COLO668 (cell line): Measurements from ENCODE around the gene TRERF1.

ENCODE experiments used
- DNase-seq: peaks from one replicate; lab custom pipeline; 2025; ENCODE audit not compliant: unreplicated experiment; lab: John Stamatoyannopoulos, UW

TRERF1 gene

GRCh38 chr6:42400886-42401612 is 50.7 kb downstream of the TRERF1 start:
- no peak for DNase-seq

DNA sequence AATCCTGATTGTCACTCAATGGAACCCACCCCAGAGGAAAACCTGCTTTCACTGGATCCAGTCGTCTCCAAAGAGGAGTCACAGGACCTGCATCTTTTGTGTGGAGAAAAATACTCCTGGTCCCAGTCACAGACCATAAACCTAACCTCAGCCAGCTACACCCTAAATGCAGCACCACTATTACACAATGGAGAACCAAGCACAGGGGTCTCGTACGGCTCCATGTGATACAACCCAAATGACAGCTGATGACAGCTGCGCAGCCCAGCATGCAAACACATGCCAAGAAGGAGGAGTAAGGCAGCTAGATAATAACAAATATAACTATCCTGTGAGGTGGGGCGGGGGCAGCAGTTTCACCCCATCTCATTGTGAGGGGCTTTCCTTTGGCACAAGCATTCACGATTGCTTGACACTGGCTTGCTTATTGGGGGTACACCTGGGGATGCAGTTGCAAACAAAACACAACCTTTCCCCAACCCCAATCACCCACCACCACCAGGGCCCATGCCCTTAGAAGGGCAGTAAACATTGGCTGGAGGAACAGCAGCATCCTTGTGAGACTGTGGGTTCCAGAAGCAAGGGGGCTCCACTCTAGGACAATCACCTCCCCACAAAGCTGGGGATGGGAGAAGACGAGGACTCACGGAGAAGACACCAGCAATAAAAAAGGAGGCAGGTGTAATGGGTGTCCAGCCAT is 51.5 kb downstream of the TRERF1 start:
- no peak for DNase-seq

GRCh38 chr6:42396720-42397119 is 55.0 kb downstream of the TRERF1 start:
- DNase-seq = no peak

- DNase-seq = no peak
Observed at GRCh38 chr6:42394881-42395620, 56.7 kb downstream of the TRERF1 start.

DNA sequence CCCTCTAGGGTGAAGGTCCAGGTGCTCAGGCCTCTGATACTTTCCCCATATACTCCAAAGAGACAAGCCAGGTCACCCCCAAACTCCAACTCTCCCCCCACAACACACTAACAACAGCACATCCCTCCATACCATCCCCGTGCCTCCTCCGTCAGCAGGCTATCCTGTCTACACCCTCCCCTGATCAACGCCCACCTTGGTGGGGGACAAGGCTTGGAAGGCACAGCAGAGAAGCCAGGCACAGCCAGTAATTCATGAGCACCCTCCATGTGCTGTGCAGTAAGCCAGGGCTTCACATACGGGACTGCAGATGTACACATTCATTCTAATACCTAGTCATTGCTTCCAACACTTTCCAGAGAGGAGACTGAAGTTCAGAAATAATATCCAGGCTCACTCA is 57.6 kb downstream of the TRERF1 start:
- no peak for DNase-seq

DNA sequence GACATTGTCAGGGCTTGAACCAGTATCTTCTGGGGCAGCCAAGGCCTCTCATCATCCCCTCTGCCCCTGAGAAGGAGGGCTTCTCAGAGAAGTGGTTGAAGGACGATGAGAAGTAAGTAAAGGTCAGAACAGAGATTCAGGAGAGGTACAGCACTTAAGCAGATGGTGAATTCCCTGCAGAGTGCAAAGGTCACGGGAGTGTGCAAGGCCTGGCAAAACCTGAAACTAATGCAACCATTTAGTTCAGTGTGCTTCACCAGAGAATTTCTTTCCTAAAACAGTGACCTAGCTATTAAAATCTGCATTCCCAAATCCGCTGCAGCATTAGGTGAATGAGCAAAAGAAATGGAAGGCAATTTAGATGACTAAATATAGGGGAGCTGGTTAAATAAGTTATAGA is 58.4 kb downstream of the TRERF1 start:
- no peak for DNase-seq

- no peak for DNase-seq
Observed at GRCh38 chr6:42392833-42393232, 58.9 kb downstream of the TRERF1 start.

GRCh38 chr6:42391441-42391840 is 60.3 kb downstream of the TRERF1 start:
- no peak for DNase-seq

DNA sequence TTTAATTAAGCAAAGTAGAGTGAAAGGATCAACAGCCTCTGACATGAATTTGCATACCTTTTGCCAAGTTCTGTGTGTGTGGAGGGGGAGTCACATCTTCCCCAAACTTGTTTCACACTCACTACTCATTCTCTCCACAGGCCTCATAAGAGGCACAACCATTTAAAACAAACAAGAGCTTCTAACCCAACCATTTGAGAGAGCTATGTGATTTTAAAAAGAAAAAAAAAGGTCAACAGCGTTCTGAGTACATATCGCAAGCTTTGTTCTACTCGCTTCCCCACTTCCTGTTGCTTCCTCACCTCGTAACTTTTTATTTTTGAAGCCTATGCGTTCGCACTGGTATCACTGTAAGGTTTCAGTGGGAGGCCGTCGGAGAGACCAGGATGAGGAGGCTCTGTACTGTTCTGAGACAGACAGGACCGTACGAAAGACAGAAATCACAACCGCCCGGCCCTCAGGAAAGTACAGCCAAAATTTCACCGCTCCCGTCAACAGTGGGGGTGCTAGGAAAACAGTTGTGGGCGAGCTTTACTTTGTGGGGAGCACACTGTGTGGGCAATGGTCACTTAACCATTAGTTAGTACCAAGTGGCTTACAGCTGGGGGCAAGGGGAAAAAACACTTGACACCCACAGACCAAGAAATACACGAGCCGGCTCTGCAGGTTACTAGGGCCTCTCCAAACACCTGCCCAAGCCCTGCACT is 61.3 kb downstream of the TRERF1 start:
- DNase-seq = no peak

DNA sequence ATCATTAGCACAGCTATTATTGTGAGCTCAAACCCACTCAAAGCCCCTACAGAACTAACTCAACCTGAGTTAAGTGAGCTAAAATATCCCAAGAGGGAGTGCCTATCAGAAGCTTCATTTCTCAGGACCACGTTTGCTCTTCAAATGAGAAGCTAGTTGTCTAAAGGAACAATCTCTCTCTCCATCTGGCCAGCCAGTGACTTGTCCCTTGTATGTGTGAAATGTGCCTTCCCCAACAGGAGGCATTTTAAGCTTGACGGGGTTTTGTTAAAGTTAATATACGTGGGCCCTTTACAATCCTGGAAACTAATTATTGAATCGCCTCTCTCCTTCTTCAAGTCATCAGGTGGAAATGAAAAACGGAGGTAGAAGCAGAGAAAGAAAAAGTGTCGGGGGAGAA is 62.0 kb downstream of the TRERF1 start:
- DNase-seq = no peak

- DNase-seq = no peak
Observed at GRCh38 chr6:42388046-42388445, 63.7 kb downstream of the TRERF1 start.

- no peak for DNase-seq
Observed at GRCh38 chr6:42387336-42387735, 64.4 kb downstream of the TRERF1 start.

DNA sequence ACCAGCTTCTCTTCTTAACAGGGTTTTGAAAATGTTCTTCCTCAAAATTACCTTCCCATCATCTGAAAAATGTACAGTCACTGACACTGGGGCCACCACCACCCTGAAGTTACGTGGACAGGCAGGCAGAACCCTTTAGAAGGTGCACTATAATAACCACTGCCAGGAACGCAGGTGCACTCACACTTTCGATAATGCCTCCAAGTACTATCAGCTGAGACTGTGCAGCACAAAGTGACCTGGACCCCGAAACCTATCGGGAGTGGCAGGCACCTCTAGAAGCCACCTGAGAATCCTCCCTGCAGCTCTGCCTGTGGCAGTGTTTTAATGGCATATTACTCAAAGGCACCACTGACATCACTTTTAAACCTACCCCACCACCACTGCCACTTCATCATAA is 66.4 kb downstream of the TRERF1 start:
- no peak for DNase-seq

- no peak for DNase-seq
Observed at GRCh38 chr6:42383421-42384205, 68.1 kb downstream of the TRERF1 start.

DNA sequence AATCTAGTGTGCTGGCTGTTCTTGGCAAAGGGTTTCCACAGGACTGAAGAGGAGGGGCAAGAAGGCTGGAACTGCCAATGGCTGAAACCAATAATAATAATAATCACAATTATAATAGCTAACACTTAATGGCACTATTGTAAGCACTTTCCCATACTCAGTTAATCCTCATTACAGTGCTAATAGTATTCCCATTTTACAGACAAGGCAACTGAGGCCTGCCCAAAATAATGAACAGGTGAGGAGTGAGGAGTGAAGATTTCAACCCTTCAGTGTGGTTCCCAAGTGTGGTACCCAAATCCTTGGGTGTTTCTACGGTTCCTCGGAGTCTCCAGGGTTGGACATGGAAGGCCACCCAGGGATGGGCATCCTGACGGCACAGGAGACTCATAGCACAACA is 69.9 kb downstream of the TRERF1 start:
- DNase-seq = no peak

DNA sequence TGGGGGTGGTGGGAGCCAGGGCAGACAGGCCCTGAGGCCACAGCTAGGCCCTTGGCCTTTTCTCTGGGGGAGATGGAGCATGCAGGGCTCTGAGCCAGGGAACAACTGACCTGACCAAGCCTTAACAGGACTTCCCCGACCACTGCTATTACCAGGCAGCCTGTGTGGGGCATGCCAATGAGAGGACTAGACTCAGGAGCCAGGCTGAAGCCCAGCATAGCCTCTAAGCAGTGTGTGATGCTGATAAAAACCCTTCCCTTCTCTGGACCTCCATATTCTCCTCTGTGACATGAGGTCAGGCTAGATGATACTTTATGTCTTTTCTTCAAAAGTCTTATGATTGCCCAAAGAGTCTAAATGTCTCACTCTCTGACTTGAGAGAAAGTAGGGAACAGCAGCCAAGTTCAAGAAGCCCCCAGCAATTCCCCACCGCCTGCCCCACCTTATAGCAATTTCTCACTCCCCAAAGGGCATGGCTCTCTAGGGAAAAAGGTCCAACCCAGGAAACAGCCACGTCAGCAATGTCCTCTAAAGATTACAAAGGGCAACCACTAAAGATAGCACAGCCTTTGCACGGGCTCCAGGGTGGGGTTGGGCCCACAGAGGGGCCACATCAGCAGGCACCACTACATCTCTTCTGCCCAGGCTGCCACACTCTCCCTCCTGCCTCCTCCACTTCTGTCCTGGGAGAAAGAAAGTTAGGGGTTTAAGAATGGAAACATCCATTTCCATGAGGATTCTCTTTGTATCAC is 71.3 kb downstream of the TRERF1 start:
- DNase-seq = no peak

DNA sequence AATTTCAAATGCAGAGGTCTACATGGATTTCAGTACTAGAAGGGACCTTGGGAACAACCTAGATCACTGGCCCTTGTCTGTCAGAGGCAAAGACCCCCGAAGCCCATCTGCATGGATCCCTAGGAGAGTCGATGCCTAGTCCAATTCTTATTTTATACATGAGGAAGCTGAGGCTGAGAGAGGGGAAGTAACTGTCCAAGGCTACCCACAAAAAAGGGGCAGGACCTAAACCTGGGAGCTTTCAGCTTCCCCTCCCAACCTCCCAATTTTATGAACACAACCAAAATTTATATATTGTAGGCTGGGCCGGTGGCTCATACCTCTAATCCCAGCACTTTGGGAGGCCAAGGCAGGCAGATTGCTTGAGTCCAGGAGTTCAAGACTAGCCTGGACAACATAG is 73.2 kb downstream of the TRERF1 start:
- DNase-seq = no peak

GRCh38 chr6:42378125-42378524 is 73.6 kb downstream of the TRERF1 start:
- DNase-seq = no peak

DNA sequence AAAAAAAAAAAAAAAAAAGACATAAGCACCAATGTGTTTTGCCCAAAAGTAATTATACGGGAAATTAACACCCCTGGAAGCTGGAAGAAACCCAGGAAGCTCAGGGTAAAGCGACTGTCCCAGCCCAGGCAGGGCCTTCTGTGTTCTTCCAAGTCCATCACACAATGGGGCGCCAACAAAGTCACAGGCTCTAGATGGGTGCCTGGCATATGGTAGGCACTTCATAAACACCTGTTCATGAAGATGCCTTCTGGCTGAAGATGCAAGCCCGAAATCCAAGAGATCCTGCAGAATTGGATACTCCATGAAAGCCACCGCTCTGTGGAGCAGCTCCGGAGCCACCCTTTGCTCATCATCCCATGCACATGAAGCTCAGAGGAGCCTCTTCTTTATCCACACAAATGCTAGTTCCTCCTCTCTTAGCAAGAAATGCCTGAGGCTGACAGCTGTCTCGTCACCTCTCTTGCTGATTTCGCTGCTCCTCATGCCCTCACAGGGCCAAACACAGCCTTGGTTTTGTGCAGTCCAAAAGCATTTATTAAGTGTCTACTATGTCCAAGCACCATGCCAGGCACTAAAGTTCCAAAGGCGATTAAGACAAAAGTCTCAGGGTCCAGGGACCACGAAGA is 76.6 kb downstream of the TRERF1 start:
- DNase-seq = no peak
